ENCODE measurements around the gene LRRC37A.
A peak's percentile ranks its signal among the peaks of the same experiment; 100 is the strongest.
"Not testable (repeated sequence)": the region's sequence is repeated elsewhere in the genome, so short reads cannot be mapped to it uniquely, and the experiment has no call there.

LRRC37A gene

GRCh38 chr17:46274238-46274637 lies 20.7 kb upstream of the LRRC37A start:
- DNase-seq = no peak
- no peaks in the 10 kb centered on the region for H3K27me3 ChIP-seq (replicated peaks)
- no peaks in the 10 kb centered on the region for H3K36me3 ChIP-seq (replicated peaks)
- in situ Hi-C loops (cut with HindIII; ENCODE audit: low pct_ligation_motif_present, low sequenced_read_pairs) = no loop called here
- no peak overlapping the region for H3K27ac ChIP-seq
- no peak for TF ChIP-seq CTCF (IDR thresholded peaks at IDR 0.05; ENCODE audit: low read depth, low read length, missing control alignments)
- H3K4me3 ChIP-seq (ENCODE audit: low read depth, low read length) = no peak overlapping the region

- H3K27me3 ChIP-seq (replicated peaks); DNase-seq; H3K36me3 ChIP-seq (replicated peaks); in situ Hi-C loops (cut with HindIII; ENCODE audit: low pct_ligation_motif_present, low sequenced_read_pairs); H3K27ac ChIP-seq; H3K4me3 ChIP-seq (ENCODE audit: low read depth, low read length): not testable (repeated sequence)
These were observed 18.0 kb upstream of the LRRC37A start for GRCh38 chr17:46276728-46277479.

- not testable (repeated sequence) for H3K27me3 ChIP-seq (replicated peaks); H3K4me3 ChIP-seq (ENCODE audit: low read depth, low read length)
These were observed 13.6 kb upstream of the LRRC37A start for GRCh38 chr17:46281336-46281735.

GRCh38 chr17:46282635-46283034 lies 12.3 kb upstream of the LRRC37A start:
- H3K4me3 ChIP-seq (ENCODE audit: low read depth, low read length); in situ Hi-C loops (cut with HindIII; ENCODE audit: low pct_ligation_motif_present, low sequenced_read_pairs); H3K36me3 ChIP-seq (replicated peaks); H3K27me3 ChIP-seq (replicated peaks); H3K27ac ChIP-seq; DNase-seq: not testable (repeated sequence)

More at GRCh38 chr17:46281336-46281735, 13.6 kb upstream of the LRRC37A start:
- DNase-seq; in situ Hi-C loops (cut with HindIII; ENCODE audit: low pct_ligation_motif_present, low sequenced_read_pairs); H3K36me3 ChIP-seq (replicated peaks); H3K27ac ChIP-seq: not testable (repeated sequence)

- in situ Hi-C loops (cut with HindIII; ENCODE audit: low pct_ligation_motif_present, low sequenced_read_pairs); H3K27ac ChIP-seq; H3K27me3 ChIP-seq (replicated peaks); H3K36me3 ChIP-seq (replicated peaks); H3K4me3 ChIP-seq (ENCODE audit: low read depth, low read length): not testable (repeated sequence)
- DNase-seq = peak; percentile 11
These were observed 10.5 kb upstream of the LRRC37A start for GRCh38 chr17:46284467-46284866.

GRCh38 chr17:46285500-46285899 lies 9.4 kb upstream of the LRRC37A start:
- H3K36me3 ChIP-seq (replicated peaks); H3K27me3 ChIP-seq (replicated peaks); H3K4me3 ChIP-seq (ENCODE audit: low read depth, low read length); in situ Hi-C loops (cut with HindIII; ENCODE audit: low pct_ligation_motif_present, low sequenced_read_pairs); H3K27ac ChIP-seq: not testable (repeated sequence)
- DNase-seq = peak; percentile 47

- H3K27me3 ChIP-seq (replicated peaks); in situ Hi-C loops (cut with HindIII; ENCODE audit: low pct_ligation_motif_present, low sequenced_read_pairs); H3K4me3 ChIP-seq (ENCODE audit: low read depth, low read length): not testable (repeated sequence)
These were observed 8.1 kb upstream of the LRRC37A start for GRCh38 chr17:46286764-46287221.

GRCh38 chr17:46287587-46287986 lies 7.3 kb upstream of the LRRC37A start:
- H3K4me3 ChIP-seq (ENCODE audit: low read depth, low read length); DNase-seq; in situ Hi-C loops (cut with HindIII; ENCODE audit: low pct_ligation_motif_present, low sequenced_read_pairs); H3K27ac ChIP-seq; H3K36me3 ChIP-seq (replicated peaks); H3K27me3 ChIP-seq (replicated peaks): not testable (repeated sequence)

More at GRCh38 chr17:46286764-46287221, 8.1 kb upstream of the LRRC37A start:
- H3K36me3 ChIP-seq (replicated peaks); H3K27ac ChIP-seq: not testable (repeated sequence)
- TF ChIP-seq CTCF (IDR thresholded peaks at IDR 0.05; ENCODE audit: low read depth, low read length, missing control alignments) = peak; percentile 58
- peak; percentile 52 for DNase-seq

- H3K4me3 ChIP-seq (ENCODE audit: low read depth, low read length); H3K36me3 ChIP-seq (replicated peaks); H3K27me3 ChIP-seq (replicated peaks); in situ Hi-C loops (cut with HindIII; ENCODE audit: low pct_ligation_motif_present, low sequenced_read_pairs); DNase-seq; H3K27ac ChIP-seq: not testable (repeated sequence)
These were observed 3.9 kb upstream of the LRRC37A start for GRCh38 chr17:46290906-46291546.

- H3K36me3 ChIP-seq (replicated peaks); DNase-seq; H3K27ac ChIP-seq; H3K4me3 ChIP-seq (ENCODE audit: low read depth, low read length); in situ Hi-C loops (cut with HindIII; ENCODE audit: low pct_ligation_motif_present, low sequenced_read_pairs); H3K27me3 ChIP-seq (replicated peaks): not testable (repeated sequence)
These were observed 3.3 kb upstream of the LRRC37A start for GRCh38 chr17:46291618-46292017.

GRCh38 chr17:46341220-46341619 lies 46.3 kb downstream of the LRRC37A start:
- in situ Hi-C loops (cut with HindIII; ENCODE audit: low pct_ligation_motif_present, low sequenced_read_pairs); H3K36me3 ChIP-seq (replicated peaks); DNase-seq; H3K4me3 ChIP-seq (ENCODE audit: low read depth, low read length); H3K27me3 ChIP-seq (replicated peaks); H3K27ac ChIP-seq: not testable (repeated sequence)

- in situ Hi-C loops (cut with HindIII; ENCODE audit: low pct_ligation_motif_present, low sequenced_read_pairs); H3K27ac ChIP-seq; H3K27me3 ChIP-seq (replicated peaks); DNase-seq; H3K4me3 ChIP-seq (ENCODE audit: low read depth, low read length); H3K36me3 ChIP-seq (replicated peaks): not testable (repeated sequence)
These were observed 47.2 kb downstream of the LRRC37A start for GRCh38 chr17:46342131-46342530.
